Endothelial cell of umbilical vein (primary cell): Measurements from ENCODE around the gene ANTXRL. TPM values are rescaled to one million over a fixed set of nuclear protein-coding genes. Genes with fewer than 3 reads are reported as not detected.

ENCODE experiments used
- BruUV-seq: library from RNA; stranded (reverse); fragments of 400-500 nt; replicated peaks from 2 replicates; lab custom pipeline; 2021; lab: Mats Ljungman, UMichigan
- CTCF ChIA-PET: fragments of 300-600, 350-600 bp; sonication (Branson Sonifier 250); formaldehyde crosslinking; loops from one replicate; lab custom pipeline; 2021; ENCODE audit warnings: antibody characterized with exemption, inconsistent platforms; lab: Charles Lee
- POLR2A ChIA-PET: fragments of 300-600, 350-600 bp; sonication (Branson Sonifier 250); formaldehyde crosslinking; loops from one replicate; lab custom pipeline; 2021; ENCODE audit warnings: antibody characterized with exemption, inconsistent platforms; lab: Charles Lee
- DNase-seq: peaks from one replicate; pipeline ENCODE4 v3.0.0-alpha.2; 2011; ENCODE audit warnings: low read depth, low spot score
- FAIRE-seq: peaks from 2 replicates; lab custom pipeline; 2011; peaks lifted over from hg19 to GRCh38; lab: Jason Lieb, UNC
- H2AFZ ChIP-seq: 2 replicates; pipeline ENCODE4 v1.6.0; 2012; ENCODE audit warnings: low read depth, low read length, control low read depth, inconsistent platforms
- H3K27ac ChIP-seq: 2 replicates; pipeline ENCODE4 v1.5.1; 2011; ENCODE audit warnings: low read depth, mild to moderate bottlenecking, control low read depth, low read length, moderate library complexity; ENCODE audit not compliant: insufficient read depth
- H3K27me3 ChIP-seq, 2 experiments: 2 replicates each; pipeline versions ENCODE4 v1.6.0 to v1.6.1; 2011; ENCODE audit warnings: low read length in 2 of 2, mixed read lengths in 1 of 2; ENCODE audit not compliant: control insufficient read depth in 2 of 2, insufficient read depth in 2 of 2
- H3K36me3 ChIP-seq, 2 experiments: 2 replicates in 1 of 2; 3 replicates in 1 of 2; pipeline ENCODE4 v1.5.1; 2011; ENCODE audit warnings: low read length in 2 of 2, mild to moderate bottlenecking in 1 of 2, moderate library complexity in 1 of 2; ENCODE audit not compliant: control insufficient read depth in 2 of 2, insufficient read depth in 2 of 2; ENCODE audit errors: extremely low read depth in 1 of 2
- H3K4me1 ChIP-seq: 3 replicates; pipeline ENCODE4 v1.5.1; 2011; ENCODE audit warnings: mild to moderate bottlenecking, low read length; ENCODE audit not compliant: control insufficient read depth, insufficient read depth; ENCODE audit errors: extremely low read depth
- H3K4me2 ChIP-seq: 2 replicates; pipeline ENCODE4 v1.6.1; 2011; ENCODE audit warnings: low read length, control low read depth, mixed read lengths; ENCODE audit not compliant: insufficient read depth
- H3K4me3 ChIP-seq, 3 experiments: fragments of 200-600 bp in 1 of 3; sonication (generic), shearing (Covaris generic) in 1 of 3; replicated peaks in 1 of 3; 2 replicates each; pipeline ENCODE4 v1.5.1; 2011 to 2016; ENCODE audit warnings: control low read depth in 3 of 3, low read length in 3 of 3, mild to moderate bottlenecking in 2 of 3, inconsistent platforms in 1 of 3, low read depth in 1 of 3, moderate library complexity in 1 of 3; ENCODE audit not compliant: insufficient read depth in 1 of 3
- H3K79me2 ChIP-seq: 2 replicates; pipeline ENCODE4 v1.6.0; 2012; ENCODE audit warnings: low read length, inconsistent platforms; ENCODE audit not compliant: control insufficient read depth, insufficient read depth
- H3K9ac ChIP-seq: replicated peaks from 2 replicates; pipeline ENCODE3; 2011; ENCODE audit warnings: low read length, control low read depth; ENCODE audit not compliant: insufficient read depth; ENCODE audit errors: extremely low read depth
- H3K9me1 ChIP-seq: replicated peaks from 3 replicates; pipeline ENCODE4 v1.6.0; 2011; ENCODE audit warnings: mild to moderate bottlenecking, low read length; ENCODE audit not compliant: control insufficient read depth, insufficient read depth; ENCODE audit errors: extremely low read depth
- H3K9me3 ChIP-seq: replicated peaks from 2 replicates; pipeline ENCODE4 v1.5.1; 2012; ENCODE audit warnings: low read length, inconsistent platforms; ENCODE audit not compliant: control insufficient read depth, insufficient read depth
- H4K20me1 ChIP-seq: replicated peaks from 2 replicates; pipeline ENCODE3; 2011; ENCODE audit warnings: mild to moderate bottlenecking, low read length; ENCODE audit not compliant: control insufficient read depth, insufficient read depth; ENCODE audit errors: extremely low read depth
- EZH2 ChIP-seq: IDR thresholded peaks from 2 replicates; pipeline ENCODE4 v1.6.1; 2012; ENCODE audit warnings: borderline replicate concordance, low read depth, mild to moderate bottlenecking, moderate library complexity, low read length, inconsistent platforms; ENCODE audit not compliant: severe bottlenecking
- FOS ChIP-seq: IDR thresholded peaks from 2 replicates; pipeline ENCODE4 v1.6.1; 2011; ENCODE audit warnings: mild to moderate bottlenecking, low read length, moderate library complexity, borderline replicate concordance; ENCODE audit not compliant: insufficient read depth
- GATA2 ChIP-seq: IDR thresholded peaks from 2 replicates; pipeline ENCODE4 v1.7.0; 2011; ENCODE audit warnings: low read depth, mild to moderate bottlenecking, moderate library complexity, mixed read lengths, low read length; ENCODE audit not compliant: insufficient read length, insufficient read depth
- JUN ChIP-seq: IDR thresholded peaks from 2 replicates; pipeline ENCODE4 v1.6.1; 2011; ENCODE audit warnings: borderline replicate concordance, low read depth; ENCODE audit not compliant: insufficient read length, insufficient read depth
- MAX ChIP-seq: IDR thresholded peaks from 2 replicates; pipeline ENCODE4 v1.6.1; 2011; ENCODE audit not compliant: insufficient read depth, insufficient read length
- MYC ChIP-seq: IDR thresholded peaks from one replicate; pipeline ENCODE4 v1.6.1; 2011; ENCODE audit warnings: mild to moderate bottlenecking, low read depth, low read length
- POLR2A ChIP-seq: IDR thresholded peaks from 2 replicates; pipeline ENCODE4 v1.6.1; 2012; ENCODE audit warnings: low read depth, mild to moderate bottlenecking, control low read depth, low read length
- POLR2AphosphoS5 ChIP-seq: IDR thresholded peaks from 2 replicates; pipeline ENCODE4 v1.6.1; 2012; ENCODE audit warnings: low read depth, mild to moderate bottlenecking, control low read depth, low read length, moderate library complexity; ENCODE audit not compliant: insufficient read depth
- dilution Hi-C: fragments of 300-500 bp; cut with MboI; formaldehyde crosslinking; loops from one replicate; pipeline ENCODE4 v1.15.0; 2019; ENCODE audit warnings: low sequenced_read_pairs; ENCODE audit not compliant: extremely low pct_ligation_motif_present
- intact Hi-C: fragments of 100-400 bp; cut with micrococcal nuclease; formaldehyde crosslinking; loops from one replicate; pipeline ENCODE4 v1.10.0; 2022
- polyA plus RNA-seq, 4 experiments: library from polyadenylated mRNA; depleted of rRNA in 3 of 4; stranded (reverse) in 3 of 4; unstranded in 1 of 4; fragments of >200 nt; gene quantifications; 2 replicates each; pipeline versions ENCODE4 v1.2.1 to v1.2.3, GENCODE V29; 2011 to 2012; ENCODE audit warnings: missing spikeins in 1 of 4
- total RNA-seq: library from RNA; stranded (reverse); gene quantifications from 2 replicates; pipeline ENCODE4 v1.2.3, GENCODE V29; 2021
- TF ChIP-seq, protein P1 (sequence below), 2 donors: IDR thresholded peaks; 1 replicate in 1 of 2; 2 replicates in 1 of 2; pipeline ENCODE4 v1.5.1; 2011; ENCODE audit warnings: low read length in 2 of 2, mild to moderate bottlenecking in 2 of 2, moderate library complexity in 2 of 2, control low read depth in 1 of 2, inconsistent platforms in 1 of 2, low read depth in 1 of 2; ENCODE audit not compliant: insufficient read depth in 1 of 2; ENCODE audit errors: extremely low read depth in 1 of 2

The ANTXRL gene
- total and polyA plus RNA-seq, 2 donors (not counting 3 experiments of a cell fraction or from before 2014, with no cell fraction given): not detected

DNA sequence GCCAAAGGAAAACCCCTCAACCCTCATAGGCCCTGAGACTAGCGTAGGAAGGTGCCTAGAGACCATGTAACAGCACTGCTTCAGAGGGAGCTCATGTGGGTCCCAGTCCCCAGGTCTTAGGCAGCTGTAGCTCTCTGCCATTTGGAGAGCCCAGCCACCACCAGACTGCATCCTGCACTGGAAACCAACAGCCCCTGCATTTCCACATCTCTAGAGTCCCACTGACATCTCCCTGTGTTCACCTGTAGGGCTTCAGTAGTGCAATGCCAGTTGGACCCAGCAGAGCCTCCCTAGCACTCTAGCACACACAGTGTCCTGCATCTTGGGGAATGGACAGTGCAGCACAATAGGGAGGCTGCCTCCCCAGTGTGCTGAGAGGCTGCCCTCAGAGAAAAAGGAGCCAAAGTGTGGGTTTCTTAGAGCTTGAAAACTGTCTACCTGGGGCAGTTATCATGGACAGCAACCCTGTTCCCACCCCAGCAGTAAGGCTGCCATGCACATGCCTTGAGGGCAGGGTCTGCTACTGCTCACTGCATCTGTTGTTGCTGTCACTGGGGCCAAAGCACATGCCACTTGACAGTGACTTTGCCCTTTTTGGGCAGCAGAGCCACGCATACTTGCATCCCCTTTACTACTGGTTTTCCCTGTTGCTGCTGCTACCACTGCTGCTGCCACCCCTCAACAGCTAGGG, 46.7 kb upstream of the ANTXRL start:
- Histone ChIP-seq H3K27me3 (peaks cover 3% of the 10 kb centered on the region in 2 experiments), H2AFZ (no peak overlapping the region), H3K4me3 (no peak overlapping the region), H3K4me2 (no peak overlapping the region), H3K9me3 (no peaks in the 10 kb centered on the region), H3K79me2 (no peaks in the 10 kb centered on the region), H3K36me3 (no peaks in the 10 kb centered on the region), H3K9ac (no peak overlapping the region), H3K4me1 (no peaks in the 10 kb centered on the region), H3K27ac (no peak overlapping the region), H3K9me1 (no peaks in the 10 kb centered on the region), H4K20me1 (no peaks in the 10 kb centered on the region)
- ChIA-PET POLR2A (no interaction called here), CTCF (interaction anchor here (4.1 kb wide), 1 partner anchor 12 kb away, joined by 31 read pairs; no protein-coding TSS in a partner anchor)
- dilution Hi-C loops (no loop called here), intact Hi-C loops (no loop called here)
- no TSS peak for BruUV-seq
- DNase-seq: no peak
- FAIRE-seq: no peak
- TF ChIP-seq GATA2 (no peak), JUN (no peak), POLR2A (no peak), FOS (no peak), MAX (no peak), POLR2AphosphoS5 (no peak), EZH2 (no peak), MYC (no peak)
- TF ChIP-seq, protein P1, sequence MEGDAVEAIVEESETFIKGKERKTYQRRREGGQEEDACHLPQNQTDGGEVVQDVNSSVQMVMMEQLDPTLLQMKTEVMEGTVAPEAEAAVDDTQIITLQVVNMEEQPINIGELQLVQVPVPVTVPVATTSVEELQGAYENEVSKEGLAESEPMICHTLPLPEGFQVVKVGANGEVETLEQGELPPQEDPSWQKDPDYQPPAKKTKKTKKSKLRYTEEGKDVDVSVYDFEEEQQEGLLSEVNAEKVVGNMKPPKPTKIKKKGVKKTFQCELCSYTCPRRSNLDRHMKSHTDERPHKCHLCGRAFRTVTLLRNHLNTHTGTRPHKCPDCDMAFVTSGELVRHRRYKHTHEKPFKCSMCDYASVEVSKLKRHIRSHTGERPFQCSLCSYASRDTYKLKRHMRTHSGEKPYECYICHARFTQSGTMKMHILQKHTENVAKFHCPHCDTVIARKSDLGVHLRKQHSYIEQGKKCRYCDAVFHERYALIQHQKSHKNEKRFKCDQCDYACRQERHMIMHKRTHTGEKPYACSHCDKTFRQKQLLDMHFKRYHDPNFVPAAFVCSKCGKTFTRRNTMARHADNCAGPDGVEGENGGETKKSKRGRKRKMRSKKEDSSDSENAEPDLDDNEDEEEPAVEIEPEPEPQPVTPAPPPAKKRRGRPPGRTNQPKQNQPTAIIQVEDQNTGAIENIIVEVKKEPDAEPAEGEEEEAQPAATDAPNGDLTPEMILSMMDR (IDR thresholded peaks at IDR 0.05; ENCODE audit: extremely low read depth in 1 of 2, insufficient read depth in 1 of 2, low read depth in 1 of 2, low read length in 2 of 2): no peak
